GOT3 (cell line): Measurements from ENCODE around the gene FBXO36.

Experiments used
- DNase-seq: peaks from one replicate; lab custom pipeline; 2025; ENCODE audit warnings: mixed read lengths; lab: John Stamatoyannopoulos, UW

Gene FBXO36

GRCh38 chr2:230050136-230050535, 127.8 kb downstream of the FBXO36 start:
- DNase-seq = no peak

DNA sequence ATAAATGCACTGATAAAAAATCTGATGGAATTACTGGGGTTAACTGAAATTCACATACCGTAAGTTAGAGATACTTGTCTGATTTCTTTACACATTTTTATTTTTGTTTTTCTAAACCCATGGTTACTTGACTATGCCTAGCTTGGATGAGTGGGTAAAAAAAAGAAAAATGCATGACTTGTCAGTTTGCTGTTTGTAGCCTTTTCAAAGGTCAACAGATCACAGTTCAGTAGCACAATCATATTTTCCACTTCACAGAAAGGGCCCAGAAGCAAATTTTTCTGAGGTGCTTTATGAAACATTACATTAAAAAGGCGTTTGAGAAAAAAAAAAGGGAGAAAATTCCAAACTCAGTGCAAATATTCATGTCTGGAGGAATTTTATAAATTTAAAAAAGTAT, 130.0 kb downstream of the FBXO36 start:
- no peak for DNase-seq

- DNase-seq = no peak
These were observed 131.6 kb downstream of the FBXO36 start for GRCh38 chr2:230053753-230054478.

DNA sequence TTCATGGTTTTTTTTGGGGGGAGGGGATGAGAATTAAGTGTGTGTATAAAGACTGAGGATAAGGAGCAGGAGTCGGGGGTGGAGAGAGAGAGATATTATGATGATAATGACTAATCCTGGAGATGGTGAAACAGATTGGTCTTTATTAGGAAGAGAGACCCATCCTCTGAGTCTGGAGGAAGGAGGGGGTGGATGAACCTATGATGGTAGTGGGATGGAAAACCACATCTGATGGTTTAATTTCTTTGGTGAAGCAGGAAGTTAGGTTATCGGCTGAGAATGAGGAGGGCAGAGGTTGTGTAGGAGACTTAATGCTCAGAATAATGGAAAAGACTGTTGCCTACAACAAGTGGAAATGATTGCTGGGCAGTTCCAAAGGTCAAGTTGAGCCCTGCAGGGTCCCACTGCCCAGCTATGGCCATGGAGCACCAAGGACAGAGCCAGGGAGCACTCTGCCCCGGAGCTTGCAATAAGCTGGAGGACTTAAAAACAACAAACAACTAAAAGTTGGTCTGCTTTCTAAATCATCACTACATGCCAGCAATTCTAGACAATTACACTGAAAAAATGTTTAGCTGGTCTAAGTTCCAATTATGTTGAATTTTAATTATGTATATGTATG, 138.5 kb downstream of the FBXO36 start:
- no peak for DNase-seq
